CD4-positive, alpha-beta T cell treated with Interleukin-10 for 1 hour (primary cell): ENCODE data around the gene MAPT.
"Not testable (repeated sequence)": the region's sequence is repeated elsewhere in the genome, so short reads cannot be mapped to it uniquely, and the experiment has no call there.

Experiments used
- DNase-seq: peaks from one replicate; pipeline ENCODE4 v3.0.0-alpha.2; 2020

The MAPT gene

GRCh38 chr17:45931677-45932076, 37.3 kb downstream of the MAPT start:
- DNase-seq, result no peak

- no peak for DNase-seq
Observed at GRCh38 chr17:45934044-45934979, 40.0 kb downstream of the MAPT start.

- no peak for DNase-seq
Observed at GRCh38 chr17:45935197-45935709, 40.9 kb downstream of the MAPT start.

- no peak for DNase-seq
Observed at GRCh38 chr17:45935710-45936509, 41.6 kb downstream of the MAPT start.

- DNase-seq, result no peak
Observed at GRCh38 chr17:45936610-45937009, 42.3 kb downstream of the MAPT start.

GRCh38 chr17:45937186-45937585, 42.8 kb downstream of the MAPT start:
- not testable (repeated sequence) for DNase-seq

GRCh38 chr17:45939395-45939794, 45.0 kb downstream of the MAPT start:
- no peak for DNase-seq

- no peak for DNase-seq
Observed at GRCh38 chr17:45940293-45940692, 45.9 kb downstream of the MAPT start.

- no peak for DNase-seq
Observed at GRCh38 chr17:45940826-45941225, 46.5 kb downstream of the MAPT start.

GRCh38 chr17:45941395-45941794, 47.0 kb downstream of the MAPT start:
- DNase-seq, result no peak

GRCh38 chr17:45942284-45942683, 47.9 kb downstream of the MAPT start:
- no peak for DNase-seq

GRCh38 chr17:45946841-45947256, 52.5 kb downstream of the MAPT start:
- no peak for DNase-seq

GRCh38 chr17:45948498-45948880, 54.1 kb downstream of the MAPT start:
- DNase-seq, result no peak

GRCh38 chr17:45948881-45949624, 54.7 kb downstream of the MAPT start:
- DNase-seq, result peak; percentile 48

- DNase-seq, result no peak
Observed at GRCh38 chr17:45949755-45950320, 55.5 kb downstream of the MAPT start.

- no peak for DNase-seq
Observed at GRCh38 chr17:45950888-45951287, 56.5 kb downstream of the MAPT start.

GRCh38 chr17:45951403-45951802, 57.0 kb downstream of the MAPT start:
- DNase-seq, result no peak

- no peak for DNase-seq
Observed at GRCh38 chr17:45951941-45952340, 57.6 kb downstream of the MAPT start.

GRCh38 chr17:45952814-45953320, 58.5 kb downstream of the MAPT start:
- no peak for DNase-seq

GRCh38 chr17:45953561-45953960, 59.2 kb downstream of the MAPT start:
- no peak for DNase-seq

GRCh38 chr17:45954914-45955313, 60.6 kb downstream of the MAPT start:
- no peak for DNase-seq

- no peak for DNase-seq
Observed at GRCh38 chr17:45955326-45955725, 61.0 kb downstream of the MAPT start.
